Measurements from ENCODE around the gene KSR1. TPM values are rescaled to one million over a fixed set of nuclear protein-coding genes. Genes with fewer than 3 reads are reported as not detected.
A peak's percentile ranks its signal among the peaks of the same experiment; 100 is the strongest.

Gene KSR1
- total and polyA plus RNA-seq, 9 of the 15 experiments (the other 6 are each of a cell fraction or from before 2014, with no cell fraction given): 1.4 to 51.7 (median 18.4) TPM

DNA sequence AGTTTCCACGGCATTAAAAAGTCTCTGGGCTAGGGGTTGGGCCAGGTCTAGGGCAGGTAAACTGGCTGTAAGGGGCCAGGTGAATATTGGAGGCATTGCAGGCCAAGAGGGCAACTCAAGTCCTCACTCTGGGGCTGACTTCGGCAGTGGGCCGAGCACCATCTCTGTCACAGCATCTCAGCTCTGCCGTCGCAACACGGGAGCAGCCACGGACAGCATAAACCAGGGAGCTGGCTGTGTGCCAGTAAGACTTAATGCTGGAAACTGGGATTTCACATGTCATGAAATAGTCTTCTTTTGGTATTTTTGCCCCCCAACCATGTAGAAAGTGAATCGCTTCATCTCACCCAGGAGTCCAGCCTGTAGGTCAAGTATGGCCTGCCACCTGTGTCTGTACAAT, 162.2 kb downstream of the KSR1 start:
- no peaks in the 10 kb centered on the region for H3K9me3 ChIP-seq (replicated peaks; ENCODE audit: control insufficient read depth, insufficient read depth, low read depth, low read length)
- H3K9ac ChIP-seq (ENCODE audit: insufficient read depth in 1 of 2, low read depth in 2 of 2, low read length in 2 of 2): no peak overlapping the region
- intact Hi-C loops (cut with micrococcal nuclease) (no loop called here), in situ Hi-C loops (cut with MboI) (no loop called here)
- no peak for DNase-seq (ENCODE audit: extremely low read depth in 1 of 4, low spot score in 3 of 4)
- no peaks in the 10 kb centered on the region for H3K9me1 ChIP-seq (ENCODE audit: control insufficient read depth, insufficient read depth, low read length)
- TF ChIP-seq NFIC (IDR thresholded peaks at IDR 0.05) (peak; percentile 69), MAFF (IDR thresholded peaks at IDR 0.05; ENCODE audit: low read length) (no peak)
- 0 out of 5 replicates have a peak, but pooled peaks cover 0 to 2% of the 10 kb centered on the region in 2 experiments for H3K4me1 ChIP-seq (replicated peaks in 1 of 2; ENCODE audit: control insufficient read depth in 2 of 2, insufficient read depth in 2 of 2, low read length in 2 of 2)
- 91% methylated on average over 8 of the region's 8 CpGs for WGBS (ENCODE audit: insufficient coverage, low coverage, missing lambda C conversion rate)
- no TSS peak for BruUV-seq (replicated peaks)
- no peaks in the 10 kb centered on the region for H3K27me3 ChIP-seq (ENCODE audit: control insufficient read depth in 2 of 2, insufficient read depth in 2 of 2, low read length in 2 of 2)
- no peak overlapping the region for H2AFZ ChIP-seq (ENCODE audit: low read depth, low read length)
- no peak overlapping the region for H3K4me3 ChIP-seq
- no peak overlapping the region for H3K4me2 ChIP-seq (ENCODE audit: insufficient read depth, low read length)
- ATAC-seq: no peak
- no peaks in the 10 kb centered on the region for H4K20me1 ChIP-seq (replicated peaks; ENCODE audit: control insufficient read depth, insufficient read depth, low read length)
- H3K36me3 ChIP-seq (ENCODE audit: control insufficient read depth, insufficient read depth, low read length): peaks cover 84% of the 10 kb centered on the region; the same call in 2 of the 3 replicates
- FAIRE-seq: no peak
- ChIA-PET POLR2A (interaction anchor here (1.2 kb wide), 1 partner anchor 16 kb away, joined by 5 read pairs; no protein-coding TSS in a partner anchor), CTCF (ENCODE audit: low intra/inter-chr PET ratio) (no interaction called here)
- H3K79me2 ChIP-seq (ENCODE audit: control insufficient read depth, insufficient read depth, low read length): no peaks in the 10 kb centered on the region
- no peak overlapping the region for H3K27ac ChIP-seq (ENCODE audit: extremely low read depth, low read depth, low read length)

DNA sequence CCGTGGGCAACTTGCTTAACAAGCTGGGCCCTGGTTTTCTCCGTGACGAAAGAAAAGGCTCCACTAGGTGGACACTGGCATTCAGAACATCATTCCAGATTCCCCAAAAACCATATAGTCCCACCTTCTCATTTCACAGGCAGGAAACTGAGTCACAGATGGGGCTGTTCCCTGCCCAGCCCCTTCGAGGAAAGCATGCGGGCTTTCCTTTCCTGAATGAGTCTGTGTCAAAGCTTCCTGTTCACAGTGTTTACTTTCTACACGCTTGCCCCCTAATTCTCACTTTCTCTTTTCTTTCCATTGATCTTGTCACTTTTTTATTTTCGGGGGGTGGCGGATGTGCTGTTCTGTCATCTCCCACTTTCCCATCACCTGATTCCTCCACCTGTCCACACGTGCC, 164.5 kb downstream of the KSR1 start:
- in situ Hi-C loops (cut with MboI) (no loop called here), intact Hi-C loops (cut with micrococcal nuclease) (no loop called here)
- H3K9ac ChIP-seq (ENCODE audit: insufficient read depth in 1 of 2, low read depth in 2 of 2, low read length in 2 of 2): no peak overlapping the region
- no peak overlapping the region for H3K4me2 ChIP-seq (ENCODE audit: insufficient read depth, low read length)
- H3K27me3 ChIP-seq (ENCODE audit: control insufficient read depth in 2 of 2, insufficient read depth in 2 of 2, low read length in 2 of 2): no peaks in the 10 kb centered on the region
- CTCF ChIA-PET (ENCODE audit: low intra/inter-chr PET ratio): no interaction called here
- no peaks in the 10 kb centered on the region for H3K79me2 ChIP-seq (ENCODE audit: control insufficient read depth, insufficient read depth, low read length)
- POLR2A ChIA-PET: no interaction called here
- H3K27ac ChIP-seq (ENCODE audit: extremely low read depth, low read depth, low read length): no peak overlapping the region
- 84% methylated on average over 8 of the region's 9 CpGs for WGBS (ENCODE audit: insufficient coverage, low coverage, missing lambda C conversion rate)
- no peak for FAIRE-seq
- H3K4me3 ChIP-seq: no peak overlapping the region
- no TSS peak for BruUV-seq (replicated peaks)
- no peaks in the 10 kb centered on the region; the same call in 1 of the 2 replicates for H4K20me1 ChIP-seq (replicated peaks; ENCODE audit: control insufficient read depth, insufficient read depth, low read length)
- no peak for DNase-seq (ENCODE audit: extremely low read depth in 1 of 4, low spot score in 3 of 4)
- H3K9me1 ChIP-seq (ENCODE audit: control insufficient read depth, insufficient read depth, low read length): no peaks in the 10 kb centered on the region
- H3K4me1 ChIP-seq (replicated peaks in 1 of 2; ENCODE audit: control insufficient read depth in 2 of 2, insufficient read depth in 2 of 2, low read length in 2 of 2): 0 out of 5 replicates have a peak, but pooled peaks cover 0 to 2% of the 10 kb centered on the region in 2 experiments
- H3K9me3 ChIP-seq (replicated peaks; ENCODE audit: control insufficient read depth, insufficient read depth, low read depth, low read length): no peaks in the 10 kb centered on the region
- no peak overlapping the region for H2AFZ ChIP-seq (ENCODE audit: low read depth, low read length)
- ATAC-seq: no peak
- peaks cover 85% of the 10 kb centered on the region; the same call in 2 of the 3 replicates for H3K36me3 ChIP-seq (ENCODE audit: control insufficient read depth, insufficient read depth, low read length)
- no peak for TF ChIP-seq BDP1 (IDR thresholded peaks at IDR 0.05; ENCODE audit: insufficient read depth, insufficient read length)
- TF ChIP-seq POLR2G (IDR thresholded peaks at IDR 0.05; ENCODE audit: low read depth, low read length): no peak
- TF ChIP-seq TCF3 (CRISPR knock-in tag; IDR thresholded peaks at IDR 0.05): no peak
- TF ChIP-seq FUS (optimal IDR thresholded peaks at IDR 0.05; ENCODE audit: low read depth, low read length): no peak
- TF ChIP-seq BACH1 (tag; IDR thresholded peaks at IDR 0.05): no peak
- no peak for TF ChIP-seq ASH1L (IDR thresholded peaks at IDR 0.05; ENCODE audit: borderline replicate concordance, low read depth, partially characterized antibody)
- no peak for TF ChIP-seq ZFP1 (CRISPR knock-in tag; IDR thresholded peaks at IDR 0.05)
- TF ChIP-seq, protein P1, sequence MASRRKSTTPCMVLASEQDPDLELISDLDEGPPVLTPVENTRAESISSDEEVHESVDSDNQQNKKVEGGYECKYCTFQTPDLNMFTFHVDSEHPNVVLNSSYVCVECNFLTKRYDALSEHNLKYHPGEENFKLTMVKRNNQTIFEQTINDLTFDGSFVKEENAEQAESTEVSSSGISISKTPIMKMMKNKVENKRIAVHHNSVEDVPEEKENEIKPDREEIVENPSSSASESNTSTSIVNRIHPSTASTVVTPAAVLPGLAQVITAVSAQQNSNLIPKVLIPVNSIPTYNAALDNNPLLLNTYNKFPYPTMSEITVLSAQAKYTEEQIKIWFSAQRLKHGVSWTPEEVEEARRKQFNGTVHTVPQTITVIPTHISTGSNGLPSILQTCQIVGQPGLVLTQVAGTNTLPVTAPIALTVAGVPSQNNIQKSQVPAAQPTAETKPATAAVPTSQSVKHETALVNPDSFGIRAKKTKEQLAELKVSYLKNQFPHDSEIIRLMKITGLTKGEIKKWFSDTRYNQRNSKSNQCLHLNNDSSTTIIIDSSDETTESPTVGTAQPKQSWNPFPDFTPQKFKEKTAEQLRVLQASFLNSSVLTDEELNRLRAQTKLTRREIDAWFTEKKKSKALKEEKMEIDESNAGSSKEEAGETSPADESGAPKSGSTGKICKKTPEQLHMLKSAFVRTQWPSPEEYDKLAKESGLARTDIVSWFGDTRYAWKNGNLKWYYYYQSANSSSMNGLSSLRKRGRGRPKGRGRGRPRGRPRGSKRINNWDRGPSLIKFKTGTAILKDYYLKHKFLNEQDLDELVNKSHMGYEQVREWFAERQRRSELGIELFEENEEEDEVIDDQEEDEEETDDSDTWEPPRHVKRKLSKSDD (conservative IDR thresholded peaks at IDR 0.05; ENCODE audit: low read length): no peak
- no peak for TF ChIP-seq STAT6 (CRISPR knock-in tag; IDR thresholded peaks at IDR 0.05)
- TF ChIP-seq NFRKB (IDR thresholded peaks at IDR 0.05; ENCODE audit: low read depth): no peak
- TF ChIP-seq HNRNPUL1 (IDR thresholded peaks at IDR 0.05; ENCODE audit: low read length): no peak
